SK-N-SH (cell line): ENCODE results near the gene SNAI1. TPM values are rescaled to one million over a fixed set of nuclear protein-coding genes. Genes with fewer than 3 reads are reported as not detected.

ENCODE experiments used
- CTCF ChIA-PET: fragments of 300-600, 350-600 bp; formaldehyde crosslinking; extraction: SDS; loops from one replicate; lab custom pipeline; 2021; lab: Yijun Ruan, JAX
- POLR2A ChIA-PET: fragments of 350-600 bp; sonication (Branson Sonifier 250); formaldehyde crosslinking; extraction: SDS; loops from one replicate; lab custom pipeline; 2020; ENCODE audit warnings: antibody characterized with exemption, inconsistent platforms; lab: Yijun Ruan, JAX
- DNase-seq: peaks from one replicate; pipeline ENCODE4 v3.0.0; 2012
- H2AFZ ChIP-seq: fragments of 200-600 bp; sonication (generic); 2 replicates; pipeline ENCODE4 v1.8.1; 2016; ENCODE audit warnings: antibody characterized with exemption, mild to moderate bottlenecking, low read depth
- H3F3A ChIP-seq: fragments of 200-600 bp; sonication (generic); replicated peaks from 2 replicates; pipeline ENCODE3; 2016; ENCODE audit warnings: antibody characterized with exemption, mild to moderate bottlenecking; ENCODE audit not compliant: insufficient read depth
- H3K27ac ChIP-seq, 2 experiments: fragments of 200-500 bp in 1 of 2; fragments of 200-600 bp in 1 of 2; sonication (Bioruptor generic) in 1 of 2; sonication (generic), shearing (Covaris generic) in 1 of 2; 2 replicates each; pipeline versions ENCODE4 v1.5.1 to v1.6.1; 2014 to 2016; ENCODE audit warnings: low read depth in 2 of 2, inconsistent platforms in 1 of 2, low read length in 1 of 2, mild to moderate bottlenecking in 1 of 2, mixed read lengths in 1 of 2
- H3K27me3 ChIP-seq: fragments of 200-600 bp; sonication (generic), shearing (Covaris generic); 2 replicates; pipeline ENCODE4 v1.6.1; 2016; ENCODE audit warnings: mixed run types; ENCODE audit not compliant: insufficient read depth
- H3K36me3 ChIP-seq, 2 experiments: fragments of 200-500 bp in 1 of 2; fragments of 200-600 bp in 1 of 2; sonication (Bioruptor generic) in 1 of 2; sonication (generic) in 1 of 2; replicated peaks in 1 of 2; 2 replicates each; pipeline versions ENCODE3 to v1.5.1; 2014 to 2016; ENCODE audit warnings: low read length in 1 of 2, mild to moderate bottlenecking in 1 of 2; ENCODE audit not compliant: insufficient read depth in 2 of 2, control insufficient read depth in 1 of 2
- H3K4me1 ChIP-seq, 2 experiments: fragments of 200-500 bp in 1 of 2; fragments of 200-600 bp in 1 of 2; sonication (Bioruptor generic) in 1 of 2; sonication (generic), shearing (Covaris generic) in 1 of 2; 2 replicates each; pipeline versions ENCODE4 v1.5.1 to v1.6.1; 2014 to 2016; ENCODE audit warnings: low read depth in 1 of 2, low read length in 1 of 2, mixed run types in 1 of 2; ENCODE audit not compliant: insufficient read depth in 2 of 2, control insufficient read depth in 1 of 2
- H3K4me2 ChIP-seq: fragments of 200-600 bp; sonication (generic), shearing (Covaris generic); 2 replicates; pipeline ENCODE4 v1.6.1; 2017; ENCODE audit warnings: mixed run types
- H3K4me3 ChIP-seq, 2 experiments: fragments of 200-500 bp in 1 of 2; fragments of 200-600 bp in 1 of 2; sonication (Bioruptor generic) in 1 of 2; sonication (generic), shearing (Covaris generic) in 1 of 2; 2 replicates each; pipeline versions ENCODE4 v1.5.1 to v1.8.1; 2014 to 2016; ENCODE audit warnings: low read depth in 2 of 2, inconsistent platforms in 1 of 2, low read length in 1 of 2, mild to moderate bottlenecking in 1 of 2, mixed read lengths in 1 of 2, moderate library complexity in 1 of 2
- H3K79me2 ChIP-seq: fragments of 200-600 bp; sonication (generic); 2 replicates; pipeline ENCODE4 v1.8.1; 2017; ENCODE audit warnings: mild to moderate bottlenecking; ENCODE audit not compliant: insufficient read depth
- H3K9ac ChIP-seq: fragments of 200-600 bp; sonication (generic); 2 replicates; pipeline ENCODE4 v1.6.1; 2017; ENCODE audit warnings: mixed run types
- H3K9me2 ChIP-seq: fragments of 200-600 bp; sonication (generic); 2 replicates; pipeline ENCODE4 v1.6.1; 2017; ENCODE audit warnings: mixed run types
- H3K9me3 ChIP-seq: fragments of 200-600 bp; sonication (generic); 2 replicates; pipeline ENCODE4 v1.6.1; 2017; ENCODE audit warnings: mixed run types, mild to moderate bottlenecking, moderate library complexity
- H4K20me1 ChIP-seq: fragments of 200-600 bp; sonication (generic); 2 replicates; pipeline ENCODE4 v1.6.1; 2017; ENCODE audit warnings: mild to moderate bottlenecking, mixed run types; ENCODE audit not compliant: insufficient read depth
- CHD2 ChIP-seq: fragments of 150-350 bp; IDR thresholded peaks from 2 replicates; pipeline ENCODE4 v1.6.1; 2018; ENCODE audit warnings: low read length; ENCODE audit not compliant: partially characterized antibody
- EP300 ChIP-seq, 2 experiments: IDR thresholded peaks; 2 replicates each; pipeline versions ENCODE4 v1.4.0 to v1.6.1; 2012; ENCODE audit warnings: borderline replicate concordance in 1 of 2, low read depth in 1 of 2, low read length in 1 of 2
- FOXJ3 ChIP-seq: sonication (generic); formaldehyde crosslinking; IDR thresholded peaks from 2 replicates; pipeline ENCODE4 v1.5.1; 2020; ENCODE audit warnings: mild to moderate bottlenecking, missing genetic modification reagents
- FOXM1 ChIP-seq: IDR thresholded peaks from 2 replicates; pipeline ENCODE4 v1.4.0; 2012; ENCODE audit warnings: low read depth, mild to moderate bottlenecking
- GABPA ChIP-seq: IDR thresholded peaks from 2 replicates; pipeline ENCODE4 v1.4.0; 2012; ENCODE audit warnings: low read depth, mild to moderate bottlenecking
- GATA2 ChIP-seq: sonication (generic); formaldehyde crosslinking; IDR thresholded peaks from 2 replicates; pipeline ENCODE4 v1.5.0; 2020; ENCODE audit warnings: mild to moderate bottlenecking, missing genetic modification reagents
- NFIC ChIP-seq: IDR thresholded peaks from 2 replicates; pipeline ENCODE4 v1.4.0; 2012; ENCODE audit warnings: borderline replicate concordance
- POLR2AphosphoS5 ChIP-seq: IDR thresholded peaks from 2 replicates; pipeline ENCODE4 v1.6.1; 2012; ENCODE audit warnings: low read depth, low read length
- REST ChIP-seq: IDR thresholded peaks from 2 replicates; pipeline ENCODE4 v1.6.1; 2012; ENCODE audit warnings: mild to moderate bottlenecking, low read depth, low read length, moderate library complexity
- SMC3 ChIP-seq: IDR thresholded peaks from 2 replicates; pipeline ENCODE4 v1.6.1; 2012; ENCODE audit warnings: low read depth, low read length, improper control_type of control experiment
- TAF1 ChIP-seq: IDR thresholded peaks from 2 replicates; pipeline ENCODE4 v1.6.1; 2012; ENCODE audit warnings: low read depth, mild to moderate bottlenecking, low read length, moderate library complexity, borderline replicate concordance
- USF2 ChIP-seq: fragments of 150-350 bp; IDR thresholded peaks from 2 replicates; pipeline ENCODE4 v1.6.1; 2017; ENCODE audit warnings: antibody characterized with exemption, low read length, low read depth, borderline replicate concordance
- WGBS: methylation state at CpG from one replicate; pipeline ENCODE4 v1.1.6; 2017; ENCODE audit warnings: low lambda C conversion rate; 5-methylcytosine and 5-hydroxymethylcytosine counted together
- polyA plus RNA-seq, 3 experiments: library from polyadenylated mRNA; depleted of rRNA; stranded (reverse); fragments of >200 nt; gene quantifications; 2 replicates each; pipeline ENCODE4 v1.2.3, GENCODE V29; 2012

Gene SNAI1
- polyA plus RNA-seq, 1 of the 3 experiments (the other 2 are of a cell fraction) = 6.2 TPM

GRCh38 chr20:49989234-49990065 is 6.7 kb downstream of the SNAI1 start (continued):
- no peak for TF ChIP-seq REST
- TF ChIP-seq TAF1 = no peak
- TF ChIP-seq FOXM1 = no peak
- no peak for TF ChIP-seq FOXJ3 (CRISPR knock-in tag)
- no peak for TF ChIP-seq GABPA
- TF ChIP-seq, all 33 proteins: peak for 4

- H3K4me2 ChIP-seq = peak overlapping the region; percentile 72; the same call in 1 of the 2 replicates
- no peak for DNase-seq
- no peaks in the 10 kb centered on the region for H3K9me2 ChIP-seq
- H3K9ac ChIP-seq = peak overlapping the region; percentile 62; the same call in 1 of the 2 replicates
- CTCF ChIA-PET = interaction anchor here (1.1 to 22.2 kb wide), 4 partner anchors 11 to 130 kb away, joined by 3 to 807 read pairs (median 14); no protein-coding TSS in a partner anchor
- peaks cover 29% of the 10 kb centered on the region for H3K79me2 ChIP-seq
- POLR2A ChIA-PET = interaction anchor here (0.6 kb wide), 1 partner anchor 22 kb away, joined by 3 read pairs; no protein-coding TSS in a partner anchor
- no peak overlapping the region for H3K4me3 ChIP-seq
- H4K20me1 ChIP-seq = peaks cover 9% of the 10 kb centered on the region; the same call in 1 of the 2 replicates
- peaks cover 31% of the 10 kb centered on the region for H3F3A ChIP-seq
- H3K4me1 ChIP-seq = peaks cover 34 to 41% of the 10 kb centered on the region in 2 experiments
- H3K9me3 ChIP-seq = no peaks in the 10 kb centered on the region
- H3K27ac ChIP-seq = peak overlapping the region; percentile 82 to 91
- no peaks in the 10 kb centered on the region for H3K27me3 ChIP-seq
- peaks cover 0 to 3% of the 10 kb centered on the region in 2 experiments for H3K36me3 ChIP-seq
- TF ChIP-seq USF2 = no peak
- TF ChIP-seq CHD2 = no peak
- no peak for TF ChIP-seq TAF1
- TF ChIP-seq SMC3 = no peak
- TF ChIP-seq POLR2AphosphoS5 = no peak
- TF ChIP-seq EP300 (IDR thresholded peaks at IDR 0.05; ENCODE audit: borderline replicate concordance in 1 of 2, low read depth in 1 of 2, low read length in 1 of 2) = no peak
- no peak for TF ChIP-seq GATA2 (CRISPR knock-in tag)
- no peak for TF ChIP-seq NFIC
- WGBS = 62% methylated on average over 9 of the region's 9 CpGs
- peak overlapping the region; percentile 59 for H2AFZ ChIP-seq
These were observed 7.5 kb downstream of the SNAI1 start for GRCh38 chr20:49990271-49990720.
